ENCODE measurements around the gene SETD1A.

SETD1A gene

GRCh38 chr16:31032736-31033708 is 75.5 kb downstream of the SETD1A start, which contains the start of gene STX4:
Gene STX4, plus strand, starts transcription at chr16:31033558. Its CDS starts 248 bp downstream, at chr16:31033806.
- Histone ChIP-seq H3K36me3 (ENCODE audit: control insufficient read depth, insufficient read depth, low read length) (peaks cover 13% of the 10 kb centered on the region), H3K9me3 (ENCODE audit: control insufficient read depth, low read length) (no peaks in the 10 kb centered on the region), H3K27ac (ENCODE audit: insufficient read depth, low read length, poor library complexity, severe bottlenecking) (peak within 1 kb of the TSS; percentile 88), H3K27me3 (replicated peaks; ENCODE audit: control insufficient read depth, insufficient read depth, low read length, poor library complexity, severe bottlenecking) (no peaks in the 10 kb centered on the region), H3K4me3 (ENCODE audit: insufficient read depth, low read depth, low read length, poor library complexity, severe bottlenecking) (peak within 1 kb of the TSS; percentile 93), H3K4me1 (ENCODE audit: control insufficient read depth, insufficient read depth, low read length, poor library complexity, severe bottlenecking) (peaks cover 6% of the 10 kb centered on the region)
- DNase-seq: peak; percentile 97 to 98 (median 98)

- H3K4me3 ChIP-seq (ENCODE audit: insufficient read depth, low read depth, low read length, poor library complexity, severe bottlenecking): peak overlapping the region; percentile 93
- H3K36me3 ChIP-seq (ENCODE audit: control insufficient read depth, insufficient read depth, low read length): peaks cover 22% of the 10 kb centered on the region
- H3K4me1 ChIP-seq (ENCODE audit: control insufficient read depth, insufficient read depth, low read length, poor library complexity, severe bottlenecking): peaks cover 6% of the 10 kb centered on the region
- DNase-seq: peak; percentile 70 to 82 (median 71)
- no peaks in the 10 kb centered on the region for H3K9me3 ChIP-seq (ENCODE audit: control insufficient read depth, low read length)
- no peaks in the 10 kb centered on the region for H3K27me3 ChIP-seq (replicated peaks; ENCODE audit: control insufficient read depth, insufficient read depth, low read length, poor library complexity, severe bottlenecking)
- H3K27ac ChIP-seq (ENCODE audit: insufficient read depth, low read length, poor library complexity, severe bottlenecking): peak overlapping the region; percentile 88
These were observed 76.3 kb downstream of the SETD1A start for GRCh38 chr16:31033709-31034492.
